Vagina (tissue), 2 donors: ENCODE results near the gene CD300E.

Source experiments
- POLR2AphosphoS5 ChIP-seq, 2 donors: sonication (generic); formaldehyde crosslinking; IDR thresholded peaks; one replicate each; pipeline ENCODE4 v1.9.0; 2017; ENCODE audit warnings: antibody characterized with exemption in 2 of 2, mild to moderate bottlenecking in 2 of 2, low read depth in 1 of 2; ENCODE audit not compliant: insufficient read depth in 1 of 2
- TF ChIP-seq, protein P1 (sequence below), 3 experiments: fragments of 450-650 bp in 2 of 3; fragments of 200-600 bp in 1 of 3; sonication (generic) in 1 of 3; IDR thresholded peaks; one replicate each; pipeline ENCODE4 v1.5.1; 2017 to 2019; ENCODE audit warnings: antibody characterized with exemption in 3 of 3, mild to moderate bottlenecking in 2 of 3, moderate library complexity in 2 of 3

DNA sequence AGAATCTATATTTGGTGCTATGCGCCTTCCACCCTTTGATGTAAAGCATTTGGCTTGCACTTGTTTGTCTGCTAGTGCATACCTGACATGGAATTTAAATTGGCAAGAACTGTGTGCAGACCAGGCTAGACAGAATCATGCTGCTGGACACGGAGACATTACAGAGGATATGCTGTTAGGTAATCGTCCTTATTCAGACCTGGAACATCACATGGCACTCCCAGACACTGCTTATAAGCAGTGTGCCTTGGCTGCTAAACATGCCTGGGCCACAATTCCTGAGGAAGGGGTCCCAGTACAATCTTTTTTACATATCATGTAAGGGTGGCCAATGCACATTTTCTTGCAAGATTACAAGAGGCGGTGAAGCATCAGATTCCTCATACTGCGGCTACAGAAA, 37.8 kb downstream of the CD300E start:
- TF ChIP-seq, protein P1, sequence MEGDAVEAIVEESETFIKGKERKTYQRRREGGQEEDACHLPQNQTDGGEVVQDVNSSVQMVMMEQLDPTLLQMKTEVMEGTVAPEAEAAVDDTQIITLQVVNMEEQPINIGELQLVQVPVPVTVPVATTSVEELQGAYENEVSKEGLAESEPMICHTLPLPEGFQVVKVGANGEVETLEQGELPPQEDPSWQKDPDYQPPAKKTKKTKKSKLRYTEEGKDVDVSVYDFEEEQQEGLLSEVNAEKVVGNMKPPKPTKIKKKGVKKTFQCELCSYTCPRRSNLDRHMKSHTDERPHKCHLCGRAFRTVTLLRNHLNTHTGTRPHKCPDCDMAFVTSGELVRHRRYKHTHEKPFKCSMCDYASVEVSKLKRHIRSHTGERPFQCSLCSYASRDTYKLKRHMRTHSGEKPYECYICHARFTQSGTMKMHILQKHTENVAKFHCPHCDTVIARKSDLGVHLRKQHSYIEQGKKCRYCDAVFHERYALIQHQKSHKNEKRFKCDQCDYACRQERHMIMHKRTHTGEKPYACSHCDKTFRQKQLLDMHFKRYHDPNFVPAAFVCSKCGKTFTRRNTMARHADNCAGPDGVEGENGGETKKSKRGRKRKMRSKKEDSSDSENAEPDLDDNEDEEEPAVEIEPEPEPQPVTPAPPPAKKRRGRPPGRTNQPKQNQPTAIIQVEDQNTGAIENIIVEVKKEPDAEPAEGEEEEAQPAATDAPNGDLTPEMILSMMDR (IDR thresholded peaks at IDR 0.05): no peak
- no peak for TF ChIP-seq POLR2AphosphoS5 (IDR thresholded peaks at IDR 0.05; ENCODE audit: insufficient read depth in 1 of 2, low read depth in 1 of 2)
